Stimulated activated CD8-positive, alpha-beta memory T cell treated with anti-CD3 and anti-CD28 coated beads, Interleukin-15, amount 100 ng/mL, for 1 hour (primary cell): ENCODE results near the gene IGDCC3.

ENCODE experiments used
- DNase-seq: peaks from one replicate; pipeline ENCODE4 v3.0.0-alpha.2; 2020; ENCODE audit warnings: low read depth

IGDCC3 gene

GRCh38 chr15:65339920-65340319, 37.9 kb downstream of the IGDCC3 start:
- DNase-seq = no peak

GRCh38 chr15:65339416-65339815, 38.4 kb downstream of the IGDCC3 start:
- no peak for DNase-seq

DNA sequence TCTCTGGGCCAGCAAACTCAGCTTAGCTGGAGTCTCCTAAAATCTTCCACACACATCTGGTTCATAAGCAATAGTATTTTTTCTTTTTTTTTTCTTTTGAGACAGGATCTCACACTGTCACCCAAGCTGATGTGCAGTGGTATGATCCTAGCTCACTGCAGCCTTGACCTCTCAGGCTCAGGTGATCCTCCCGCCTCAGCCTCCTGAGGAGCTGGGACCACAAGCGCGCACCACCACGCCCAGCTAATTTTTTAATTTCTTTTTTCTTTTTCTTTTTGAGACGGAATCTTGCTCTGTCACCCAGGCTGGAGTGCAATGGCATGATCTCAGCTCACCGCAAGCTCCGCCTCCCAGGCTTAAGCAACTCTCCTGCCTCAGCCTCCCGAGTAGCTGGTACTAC, 39.0 kb downstream of the IGDCC3 start:
- DNase-seq = no peak

DNA sequence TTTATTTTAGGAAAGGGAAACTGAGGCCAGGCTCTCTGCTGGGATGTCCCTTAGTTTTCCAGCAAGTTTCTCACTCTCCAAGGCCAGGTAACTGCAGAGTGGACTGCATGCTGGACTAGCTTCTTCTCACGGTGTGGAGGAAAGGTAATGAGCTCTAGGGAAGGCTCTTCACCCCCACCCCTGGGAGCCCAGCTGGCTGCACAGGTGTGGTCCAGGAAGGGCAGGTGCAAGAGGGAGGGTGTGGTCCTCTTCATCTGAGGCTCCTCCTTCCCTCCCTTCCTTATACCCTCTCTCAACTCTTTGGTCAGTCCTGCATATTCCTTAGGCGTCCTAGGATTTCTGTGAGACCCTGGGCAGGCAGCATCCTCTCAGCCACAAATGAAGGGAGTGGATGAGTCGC, 39.4 kb downstream of the IGDCC3 start:
- no peak for DNase-seq

DNA sequence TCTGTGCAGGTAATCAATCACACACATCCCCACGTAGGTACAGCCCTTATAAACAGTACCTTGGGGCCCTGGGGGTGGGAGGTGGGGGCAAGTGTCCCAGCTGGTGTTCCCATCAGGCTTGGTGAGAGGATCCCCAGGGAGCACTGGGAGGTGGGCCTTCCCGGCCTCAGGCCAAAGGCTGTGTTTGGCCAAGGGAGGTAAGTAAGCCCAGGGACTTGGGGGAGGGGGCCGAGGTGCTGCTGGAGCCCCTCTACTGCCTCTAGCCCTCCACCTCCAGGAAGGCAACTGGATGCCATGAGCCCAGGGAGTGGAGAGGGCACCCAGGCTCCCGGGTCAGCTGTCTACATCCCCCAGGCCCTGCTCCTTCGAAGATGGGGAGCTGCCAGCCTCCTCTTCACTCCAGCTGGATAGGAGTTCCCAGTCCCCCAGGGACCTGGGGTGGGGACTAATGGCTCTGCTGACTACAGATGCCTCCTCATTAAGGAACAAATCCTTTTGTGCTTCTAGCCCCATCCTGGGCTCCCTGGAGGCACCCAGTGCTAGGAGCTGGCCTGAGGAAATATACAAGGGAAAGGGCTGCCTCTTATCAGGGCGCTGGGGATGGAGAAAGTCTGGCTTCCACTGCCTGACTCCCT, 40.2 kb downstream of the IGDCC3 start:
- no peak for DNase-seq

DNA sequence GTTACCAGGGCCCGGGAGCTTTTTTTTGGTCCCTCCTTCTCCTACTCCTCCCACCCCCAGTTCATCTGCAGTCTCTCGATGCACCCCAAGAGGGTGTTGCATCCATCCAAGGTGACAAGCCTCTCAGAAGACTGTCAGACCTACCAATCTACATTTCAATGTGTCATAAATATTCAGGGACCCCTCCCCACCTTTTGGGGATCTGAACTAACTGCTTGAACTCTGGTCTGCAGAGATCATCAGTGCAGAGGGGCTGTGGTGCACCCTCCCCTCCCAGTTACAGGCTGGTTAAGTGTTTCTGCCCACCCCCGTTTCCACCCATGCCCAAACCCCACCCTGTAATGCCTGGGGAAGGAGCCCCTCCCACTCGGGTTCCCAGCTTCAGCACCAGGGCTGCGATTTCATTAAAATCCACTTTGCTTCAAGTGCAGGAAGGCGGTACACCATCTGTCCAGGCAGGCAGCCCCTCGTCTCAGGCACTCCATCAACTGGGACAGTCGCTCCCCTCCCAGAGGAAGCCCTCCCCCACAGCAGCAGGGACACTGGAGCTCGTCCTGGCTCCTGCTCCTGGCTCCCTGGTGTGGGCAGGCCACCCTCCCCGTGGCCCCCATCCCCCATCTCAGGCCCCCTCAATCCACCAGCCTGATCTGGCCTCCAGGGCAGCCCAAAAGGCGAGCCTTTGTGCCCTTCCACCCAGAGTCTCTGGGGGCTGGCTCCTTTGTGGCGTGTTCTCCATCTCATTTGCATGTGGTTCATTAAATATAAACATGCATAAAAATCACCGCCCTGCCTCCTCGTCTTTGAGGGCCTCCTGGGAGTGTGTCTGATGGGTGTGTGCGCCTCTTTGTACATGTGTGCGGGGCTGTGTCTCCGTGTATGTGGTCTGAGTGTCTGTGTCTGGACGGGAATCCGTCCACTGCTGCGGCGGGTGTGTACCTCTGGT, 41.0 kb downstream of the IGDCC3 start:
- no peak for DNase-seq

GRCh38 chr15:65335278-65336055, 42.3 kb downstream of the IGDCC3 start:
- DNase-seq = no peak

- no peak for DNase-seq
Measured at GRCh38 chr15:65334586-65335231, 43.1 kb downstream of the IGDCC3 start.

DNA sequence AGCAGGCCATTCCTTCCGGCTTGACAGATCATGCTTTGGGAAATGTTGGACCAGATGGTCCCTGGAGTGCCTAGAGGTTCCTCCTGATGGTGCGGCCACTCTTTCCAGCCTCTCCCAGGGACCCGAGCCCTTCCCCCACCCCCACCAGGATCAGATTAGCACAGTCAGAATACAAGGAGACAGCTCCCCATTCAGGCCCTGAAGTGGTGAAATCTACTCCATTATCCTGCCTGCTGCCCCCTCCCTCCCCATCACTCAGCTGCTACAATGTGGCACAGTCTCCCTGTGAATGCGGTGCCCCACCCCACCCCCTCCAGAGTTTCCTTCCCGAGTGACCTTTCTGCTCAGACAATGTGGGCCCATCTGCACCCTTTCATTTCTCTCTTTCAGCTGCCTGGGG, 43.9 kb downstream of the IGDCC3 start:
- no peak for DNase-seq

- no peak for DNase-seq
Measured at GRCh38 chr15:65333148-65333820, 44.5 kb downstream of the IGDCC3 start.

DNA sequence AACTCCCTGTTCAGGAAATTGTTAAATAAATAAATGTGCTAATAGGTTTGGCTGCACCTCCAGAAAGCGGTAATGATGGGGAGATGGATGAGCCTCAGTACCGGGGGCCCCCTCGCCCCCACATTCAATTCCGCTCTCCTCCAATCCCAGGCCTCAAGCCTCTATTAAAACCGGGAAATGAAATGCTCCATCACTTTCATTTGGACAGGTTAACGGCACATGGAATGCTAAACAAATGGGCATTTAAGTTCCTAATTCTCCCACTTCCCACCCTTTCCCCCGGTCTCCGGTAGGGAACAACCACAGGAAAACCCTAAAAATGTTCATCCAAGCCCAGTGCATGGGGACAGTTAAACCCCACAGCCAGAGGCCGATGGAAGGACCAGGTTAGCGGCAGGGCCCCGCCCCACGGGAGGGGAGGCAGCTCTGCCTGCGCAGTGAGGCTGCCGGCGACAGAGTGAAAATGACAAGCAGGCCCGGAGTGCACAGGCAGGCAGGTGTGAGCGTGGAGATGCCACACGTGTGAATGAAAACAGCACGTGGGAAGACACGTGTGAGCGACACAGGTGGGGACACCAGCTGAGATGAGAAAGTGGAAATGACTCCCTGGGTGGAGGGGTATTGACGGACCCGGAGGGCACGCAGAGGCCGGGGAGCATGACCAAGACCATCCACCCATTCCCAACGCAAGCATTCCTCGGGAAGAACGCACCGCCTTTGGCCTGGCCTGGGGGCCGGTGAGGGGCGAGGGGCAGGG, 45.2 kb downstream of the IGDCC3 start:
- no peak for DNase-seq

GRCh38 chr15:65331811-65332210, 46.0 kb downstream of the IGDCC3 start:
- no peak for DNase-seq

GRCh38 chr15:65330934-65331645, 46.7 kb downstream of the IGDCC3 start:
- no peak for DNase-seq

GRCh38 chr15:65329984-65330735, 47.6 kb downstream of the IGDCC3 start:
- DNase-seq = no peak

- DNase-seq = no peak
Measured at GRCh38 chr15:65329288-65329983, 48.4 kb downstream of the IGDCC3 start.

DNA sequence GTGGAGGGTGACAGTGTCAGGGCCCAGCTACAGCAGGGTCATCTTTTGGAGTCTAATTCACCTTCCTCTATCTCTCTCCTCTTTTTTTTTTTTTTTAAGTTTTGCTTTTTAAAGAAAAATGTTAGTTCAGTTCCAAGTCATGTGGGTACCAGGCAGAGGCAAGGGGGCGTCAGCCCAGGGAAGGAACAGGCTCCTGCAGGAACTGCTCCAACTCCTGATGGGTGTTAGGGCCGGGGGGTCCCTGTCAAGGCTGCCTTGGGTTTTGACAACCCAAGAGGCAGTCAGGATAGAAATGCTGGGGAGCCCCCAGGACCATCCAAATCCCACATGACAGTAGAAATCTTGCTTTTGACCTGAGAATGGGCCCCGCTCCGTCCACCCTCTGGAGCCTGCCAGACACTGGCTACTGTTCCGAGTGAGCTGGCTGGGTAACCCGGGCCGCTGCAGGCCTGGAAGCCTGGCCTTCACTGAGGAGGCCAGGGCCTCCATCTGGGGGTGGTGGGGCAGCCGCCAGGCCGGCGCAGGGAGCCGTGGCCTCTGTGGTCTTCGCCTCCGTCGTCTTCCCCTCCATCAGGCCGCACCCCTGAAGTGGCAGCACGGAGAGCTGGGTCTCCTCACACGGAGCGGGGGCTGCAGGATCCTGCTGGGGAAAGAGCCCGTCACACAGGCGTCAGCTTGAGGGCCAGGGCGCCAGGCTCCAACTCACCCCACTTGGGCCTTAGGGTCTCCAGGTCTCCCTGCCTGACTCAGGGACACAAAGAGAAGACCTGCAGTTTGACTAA, 49.1 kb downstream of the IGDCC3 start:
- no peak for DNase-seq

- DNase-seq = no peak
Measured at GRCh38 chr15:65327651-65328393, 50.0 kb downstream of the IGDCC3 start.
